GM19467 (cell line): ENCODE data around the gene LY6G6D.

Experiments
- ATAC-seq: cut with Tn5 transposase; IDR thresholded peaks from one replicate; pipeline ENCODE4 v1.9.1; 2021; ENCODE audit warnings: mild to moderate bottlenecking, moderate library complexity; ENCODE audit not compliant: unreplicated experiment

The LY6G6D gene

GRCh38 chr6:31715022-31715958 lies at the start of gene LY6G6D:
Gene LY6G6D (plus strand): TSS chr6:31715348. CDS start chr6:31715356, 8 bp downstream.
- no peak for ATAC-seq

DNA sequence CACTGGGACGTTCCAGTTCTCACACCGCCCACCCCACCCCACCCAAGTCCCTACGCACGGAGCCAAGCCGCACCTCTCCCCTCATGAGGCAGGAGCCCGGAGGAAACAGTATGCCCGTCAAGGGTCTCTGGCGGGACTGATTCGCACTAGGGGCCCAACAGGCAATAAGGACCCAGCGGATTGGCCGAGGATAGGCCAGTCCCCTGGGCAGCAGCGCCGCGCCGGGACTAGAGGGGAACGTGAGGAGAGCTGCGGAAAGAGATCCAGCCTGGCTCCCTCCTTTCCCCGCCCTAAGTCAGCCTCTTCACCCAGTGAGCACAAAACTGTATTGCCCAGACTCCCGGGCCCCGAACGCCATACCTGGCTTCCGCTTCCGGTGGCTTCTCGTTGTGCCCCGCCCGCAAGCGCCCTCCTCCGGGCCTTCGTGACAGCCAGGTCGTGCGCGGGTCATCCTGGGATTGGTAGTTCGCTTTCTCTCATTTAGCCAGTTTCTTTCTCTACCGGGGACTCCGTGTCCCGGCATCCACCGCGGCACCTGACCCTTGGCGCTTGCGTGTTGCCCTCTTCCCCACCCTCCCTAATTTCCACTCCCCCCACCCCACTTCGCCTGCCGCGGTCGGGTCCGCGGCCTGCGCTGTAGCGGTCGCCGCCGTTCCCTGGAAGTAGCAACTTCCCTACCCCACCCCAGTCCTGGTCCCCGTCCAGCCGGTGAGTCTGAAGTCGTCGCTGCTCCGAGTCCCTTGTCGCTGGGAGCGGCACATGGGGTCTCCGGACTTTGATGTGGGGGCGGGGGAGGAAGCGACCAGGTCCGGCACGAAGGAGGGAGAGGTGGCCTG lies 49.4 kb upstream of the LY6G6D start, which contains the start of gene CSNK2B:
Gene CSNK2B (plus strand): TSS at position 580 of the 836 bp plus-strand sequence. CDS start 752 bp downstream, outside the sequence.
- ATAC-seq = peak; percentile 68

- ATAC-seq = no peak
Observed at GRCh38 chr6:31666337-31666965, 48.7 kb upstream of the LY6G6D start.

- ATAC-seq = no peak
Observed at GRCh38 chr6:31669676-31670075, 45.5 kb upstream of the LY6G6D start, which contains the start of gene LY6G5B. Gene LY6G5B (plus strand): TSS chr6:31669976. CDS start chr6:31670951, 975 bp downstream.

GRCh38 chr6:31676322-31676903 lies 38.7 kb upstream of the LY6G6D start:
- ATAC-seq = no peak

- ATAC-seq = no peak
Observed at GRCh38 chr6:31676904-31677303, 38.2 kb upstream of the LY6G6D start.

GRCh38 chr6:31677955-31678354 lies 37.2 kb upstream of the LY6G6D start:
- ATAC-seq = no peak

- no peak for ATAC-seq
Observed at GRCh38 chr6:31680226-31681134, 34.7 kb upstream of the LY6G6D start, which contains the start of gene LY6G5C. Gene LY6G5C (minus strand): TSS chr6:31681067. CDS start chr6:31680373, 694 bp downstream.

- ATAC-seq = no peak
Observed at GRCh38 chr6:31681135-31681671, 33.9 kb upstream of the LY6G6D start.

GRCh38 chr6:31683591-31683990 lies 31.6 kb upstream of the LY6G6D start:
- no peak for ATAC-seq

DNA sequence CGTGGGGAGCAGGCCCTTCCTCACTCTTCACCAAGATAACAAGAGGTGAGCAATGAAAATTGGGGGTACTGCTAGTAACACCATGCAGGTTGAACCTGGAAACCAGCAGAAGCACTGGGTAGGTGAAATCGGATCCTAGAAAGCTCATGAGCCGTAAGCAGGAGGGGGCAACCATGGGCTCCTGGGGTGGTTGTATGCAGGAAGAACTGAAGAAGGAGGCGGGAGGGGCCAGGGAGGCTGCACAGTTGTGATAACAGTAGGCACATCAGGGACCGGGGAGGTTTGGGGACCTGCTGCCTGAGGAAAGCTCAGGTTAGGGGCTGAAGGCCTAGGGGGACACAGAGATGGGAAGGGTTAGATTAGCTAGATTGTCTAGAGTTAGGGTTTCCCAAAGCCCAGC lies 28.7 kb upstream of the LY6G6D start:
- ATAC-seq = no peak

DNA sequence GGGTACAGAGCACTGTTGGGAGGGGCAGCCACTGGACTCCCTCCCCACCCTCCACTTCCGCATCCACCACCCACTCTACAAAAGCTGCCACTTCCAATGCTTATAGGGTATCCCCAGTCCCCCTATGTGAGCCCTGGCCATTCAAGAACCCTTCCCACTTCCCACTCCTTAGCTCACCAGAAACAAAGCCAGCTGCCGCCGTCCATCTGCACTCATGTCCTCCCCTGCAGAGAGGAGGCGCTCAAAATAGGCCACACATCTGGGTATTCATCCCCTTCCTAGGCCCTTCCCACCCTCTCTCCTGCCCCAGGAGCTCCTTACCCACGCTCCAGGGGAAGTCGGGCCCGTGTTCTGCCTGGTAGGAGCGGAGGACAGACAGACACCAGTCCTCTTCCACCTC lies 27.8 kb upstream of the LY6G6D start:
- no peak for ATAC-seq

DNA sequence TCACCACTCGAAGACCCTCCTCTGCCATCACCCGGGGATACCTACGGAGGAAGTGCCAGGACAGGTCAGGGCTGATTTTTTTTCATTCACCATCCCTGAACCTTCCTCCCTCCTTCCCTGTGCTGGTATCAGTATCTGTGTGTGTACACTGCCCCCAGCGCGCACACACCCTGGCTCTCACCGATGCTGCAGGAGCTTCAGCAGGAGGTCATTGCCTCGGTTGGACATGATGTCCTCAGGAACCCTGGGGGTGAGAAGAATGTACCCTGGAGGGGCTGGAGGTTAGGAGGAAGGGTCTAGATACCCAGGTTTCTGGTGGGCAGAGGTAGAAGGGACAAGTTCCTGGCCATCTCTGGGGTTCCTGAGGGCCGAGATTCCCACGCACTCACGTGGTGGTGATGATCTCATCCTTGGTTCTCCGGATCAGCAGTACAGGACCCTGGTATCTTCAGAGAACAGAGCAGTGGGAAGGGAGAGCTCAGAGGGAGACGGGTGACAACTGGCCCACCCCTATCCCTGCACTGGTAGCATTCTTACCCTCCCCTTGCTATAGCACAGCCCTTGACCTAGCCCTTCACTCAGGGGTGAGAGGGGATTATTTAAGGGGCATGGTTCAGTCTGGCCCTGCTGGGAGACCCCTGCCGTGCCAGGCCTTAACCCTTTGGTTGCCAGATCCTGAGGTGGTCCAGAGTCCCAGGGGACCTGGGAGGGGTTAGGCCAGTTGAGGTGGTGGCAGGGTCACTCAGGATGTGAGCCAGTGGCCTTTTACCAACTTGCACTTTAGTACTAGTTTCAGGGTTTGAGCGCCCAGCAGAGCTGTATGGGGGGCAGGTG lies 27.1 kb upstream of the LY6G6D start:
- ATAC-seq = no peak

DNA sequence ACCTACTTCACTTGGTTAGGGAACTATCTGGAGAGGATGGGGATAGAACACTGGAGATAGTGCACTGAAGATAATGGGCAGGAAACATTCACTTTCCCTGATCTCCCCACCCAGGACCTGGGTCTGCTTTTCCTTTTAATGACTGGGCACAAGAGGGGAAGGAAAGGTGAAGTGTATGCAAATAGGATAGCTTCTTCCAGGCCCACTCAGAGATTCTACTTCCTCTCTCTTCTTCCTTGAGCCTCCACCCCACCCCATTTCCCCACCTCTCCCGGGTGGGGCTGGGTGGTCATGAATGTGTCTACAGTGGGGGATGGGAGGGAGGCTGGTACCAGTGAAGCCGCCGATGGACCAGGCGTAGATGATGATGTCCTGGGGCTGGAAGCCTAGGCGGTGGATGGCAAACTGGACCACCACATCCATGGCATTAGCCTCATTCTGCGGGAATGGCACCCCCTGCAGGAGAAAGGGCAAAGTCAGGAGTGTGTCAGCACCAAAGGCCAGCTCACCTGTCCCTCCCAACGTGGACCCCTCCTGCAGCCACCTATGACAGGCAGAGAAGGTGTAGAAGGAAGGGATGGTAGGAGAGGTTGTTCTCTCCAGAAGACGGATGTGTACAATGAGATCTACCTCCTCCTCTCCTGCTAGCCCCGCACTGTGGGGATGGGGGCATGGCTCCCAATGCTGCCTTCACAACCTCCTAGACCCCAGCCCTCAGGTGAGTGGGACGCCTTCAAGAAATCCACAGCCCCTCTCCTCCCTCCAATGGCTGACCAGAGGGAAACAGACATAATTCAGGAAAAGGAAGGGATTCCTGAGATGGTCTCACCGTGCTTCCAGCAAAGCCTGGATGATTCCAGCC lies 25.7 kb upstream of the LY6G6D start:
- no peak for ATAC-seq

DNA sequence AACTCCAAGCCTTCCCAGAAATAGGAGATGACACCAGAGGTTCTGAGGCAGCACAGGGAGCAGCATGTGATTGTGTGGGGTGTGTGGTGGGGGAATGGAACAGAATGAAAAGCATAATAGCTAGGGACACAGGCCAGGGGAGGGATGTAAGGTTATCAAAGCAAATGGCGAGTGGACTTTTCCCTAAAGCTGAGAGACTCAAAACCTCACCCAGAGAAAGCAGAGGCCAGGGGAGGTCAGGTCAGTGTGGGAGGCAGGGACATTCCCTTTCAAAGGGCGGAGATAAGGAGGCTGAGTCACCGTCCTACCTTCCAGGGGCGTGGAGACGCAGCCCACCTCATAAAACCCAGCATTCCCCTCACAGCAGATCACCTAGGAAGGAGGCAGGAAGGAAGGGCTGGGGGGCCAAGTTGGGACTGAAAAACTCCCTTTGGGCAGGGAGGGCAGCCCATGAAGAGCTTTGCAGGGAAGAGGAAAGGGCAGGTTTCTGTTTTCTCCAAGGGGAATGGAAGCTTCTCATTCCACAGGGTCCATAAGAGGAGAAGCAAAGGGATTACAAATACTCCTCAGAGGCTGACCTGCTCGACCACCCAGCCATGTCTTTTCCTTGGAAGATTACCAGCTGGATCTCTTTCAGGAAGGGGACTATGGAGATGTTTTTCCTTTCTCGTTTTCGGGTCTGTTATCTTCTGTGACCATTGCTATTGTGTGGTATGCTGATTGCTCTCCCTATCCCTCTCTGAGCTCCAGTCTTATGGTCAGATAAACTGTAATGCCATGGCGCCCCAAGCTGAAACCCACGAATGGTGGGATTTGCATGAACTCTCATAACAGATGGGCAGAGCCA lies 24.7 kb upstream of the LY6G6D start:
- ATAC-seq = no peak

- ATAC-seq = no peak
Observed at GRCh38 chr6:31691078-31691463, 24.1 kb upstream of the LY6G6D start.
